ENCODE results near the gene ARHGEF12. TPM values are rescaled to one million over a fixed set of nuclear protein-coding genes. Genes with fewer than 3 reads are reported as not detected.
A peak's percentile ranks its signal among the peaks of the same experiment; 100 is the strongest.

The ARHGEF12 gene
- total and polyA plus RNA-seq, 10 of the 15 experiments (the other 5 are each of a cell fraction or from before 2014, with no cell fraction given): 2.7 to 40.8 (median 20.9) TPM

- 0 out of 2 replicates have a peak, but pooled peaks have one; percentile 26 for TF ChIP-seq TCF3 (IDR thresholded peaks at IDR 0.05; ENCODE audit: borderline replicate concordance, insufficient read depth, low read depth, low read length)
- TF ChIP-seq MYC (IDR thresholded peaks at IDR 0.05; ENCODE audit: insufficient read depth, insufficient read length, insufficient replicate concordance, low read length, severe bottlenecking): no peak
- peak; percentile 50; the same call in 1 of the 2 replicates for TF ChIP-seq CBX5 (IDR thresholded peaks at IDR 0.05; ENCODE audit: low read depth)
- TF ChIP-seq CUX1 (IDR thresholded peaks at IDR 0.05; ENCODE audit: insufficient replicate concordance, low read depth, low read length): no peak
- TF ChIP-seq FOS (IDR thresholded peaks at IDR 0.05; ENCODE audit: borderline replicate concordance, extremely low read depth, insufficient read length): no peak
- TF ChIP-seq BACH1 (IDR thresholded peaks at IDR 0.05; ENCODE audit: borderline replicate concordance): peak; percentile 72
- TF ChIP-seq PAX5 (IDR thresholded peaks at IDR 0.05; ENCODE audit: borderline replicate concordance, low read depth, low read length): peak; percentile 64; the same call in 1 of the 2 replicates
- TF ChIP-seq PML (IDR thresholded peaks at IDR 0.05; ENCODE audit: low read length): no peak; the same call in 1 of the 2 replicates
Observed at GRCh38 chr11:120335908-120336640, at the start of gene ARHGEF12 (continued).
